Ammon's horn (tissue), 1 donor: ENCODE results near the gene GNS.
"Not testable (repeated sequence)": the region's sequence is repeated elsewhere in the genome, so short reads cannot be mapped to it uniquely, and the experiment has no call there.

Experiments
- DNase-seq: peaks from one replicate; pipeline ENCODE4 v3.0.0-alpha.2; 2016; ENCODE audit warnings: low spot score

The GNS gene

DNA sequence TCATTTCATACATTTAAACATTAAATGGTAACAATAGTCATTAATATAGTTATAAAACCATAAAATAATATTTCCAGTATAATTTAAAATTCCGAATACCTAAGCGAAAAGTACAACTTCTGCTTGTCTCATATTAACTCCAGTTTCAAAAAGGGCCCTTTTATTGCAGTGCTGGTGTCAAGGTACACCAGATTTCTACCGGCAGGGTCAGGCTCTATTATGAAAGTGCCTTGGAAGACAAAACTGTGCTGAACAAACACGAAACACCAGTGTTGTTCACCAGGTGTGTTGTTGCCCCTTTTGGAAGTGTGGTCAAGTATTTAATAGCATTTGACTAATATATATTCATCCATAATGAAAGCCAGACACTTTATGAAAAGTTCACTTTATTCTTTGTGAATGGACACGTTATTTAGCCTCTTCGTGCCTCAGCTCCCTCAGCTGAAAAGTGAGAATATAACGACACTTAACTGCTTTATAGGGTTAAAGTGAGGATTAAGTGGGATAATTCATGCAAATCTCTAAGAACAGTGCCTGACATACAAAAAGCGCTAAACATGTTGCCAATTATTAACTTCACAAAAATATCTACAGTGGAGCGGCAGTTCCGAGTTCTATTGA, 20.3 kb upstream of the GNS start:
- DNase-seq: no peak

DNA sequence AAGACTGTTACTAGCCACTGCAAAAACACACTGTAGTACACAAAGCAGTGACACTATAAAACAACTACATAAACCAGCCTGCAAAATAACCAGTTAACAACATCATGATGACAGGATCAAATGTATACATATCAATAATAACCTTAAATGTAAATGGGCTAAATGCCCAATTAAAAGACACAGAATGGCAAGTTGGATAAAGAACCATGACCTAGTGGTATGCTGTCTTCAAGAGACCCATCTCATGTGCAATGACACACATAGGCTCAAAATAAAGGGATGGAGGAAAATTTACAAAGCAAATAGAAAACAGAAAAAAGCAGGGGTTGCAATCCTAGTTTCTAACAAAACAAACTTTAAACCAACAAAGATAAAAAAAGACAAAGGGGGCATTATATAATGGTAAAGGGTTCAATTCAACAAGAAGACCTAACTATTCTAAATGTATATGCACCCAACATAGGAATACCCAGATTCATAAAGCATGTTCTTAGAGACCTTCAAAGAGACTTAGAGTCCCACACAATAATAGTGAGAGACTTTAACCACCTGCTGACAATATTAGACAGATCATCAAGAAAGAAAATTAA, 16.0 kb upstream of the GNS start:
- not testable (repeated sequence) for DNase-seq

- DNase-seq: no peak
Measured at GRCh38 chr12:64773386-64773785, 14.2 kb upstream of the GNS start.

DNA sequence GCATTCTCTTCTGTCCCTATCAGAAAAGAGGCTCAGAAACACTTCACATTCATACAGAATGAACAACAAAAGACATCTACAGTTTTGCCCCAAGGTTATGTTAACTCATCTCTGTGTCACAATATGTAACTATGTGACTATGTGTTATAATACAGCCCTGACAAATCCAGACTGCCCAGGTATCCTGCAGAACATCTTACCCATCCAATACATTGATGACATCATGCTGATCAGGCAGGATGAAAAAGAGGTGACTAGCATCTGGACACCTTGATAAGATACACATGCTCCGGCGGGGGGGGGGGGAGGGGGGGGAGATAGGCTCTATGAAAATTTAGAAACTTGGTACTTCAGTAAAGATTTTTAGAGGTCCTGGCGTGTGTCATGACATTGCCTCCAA, 8.3 kb upstream of the GNS start:
- no peak for DNase-seq

- DNase-seq: no peak
Measured at GRCh38 chr12:64760808-64761573, 1.8 kb upstream of the GNS start.

DNA sequence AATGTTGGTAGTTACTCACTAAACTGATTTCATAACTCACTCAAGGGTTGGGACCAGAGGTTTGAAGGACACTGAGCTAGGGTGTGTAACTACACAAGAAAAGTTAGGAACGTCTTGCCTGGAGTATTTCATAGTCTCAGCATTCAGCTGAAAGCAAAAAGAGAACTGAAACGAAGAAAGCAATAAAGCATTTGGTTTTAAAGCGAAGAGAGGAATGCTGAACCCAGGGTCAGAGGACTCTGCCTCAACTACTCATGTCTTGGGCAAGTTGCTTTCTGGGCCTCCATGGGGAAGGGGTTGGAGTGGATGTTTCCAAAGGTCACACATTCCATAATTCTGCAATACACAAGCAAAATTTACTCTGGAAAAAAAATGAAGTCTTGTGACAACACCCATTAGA, 1.4 kb downstream of the GNS start:
- DNase-seq: no peak

GRCh38 chr12:64756376-64756775, 2.8 kb downstream of the GNS start:
- DNase-seq: no peak

GRCh38 chr12:64753427-64753826, 5.8 kb downstream of the GNS start:
- no peak for DNase-seq

DNA sequence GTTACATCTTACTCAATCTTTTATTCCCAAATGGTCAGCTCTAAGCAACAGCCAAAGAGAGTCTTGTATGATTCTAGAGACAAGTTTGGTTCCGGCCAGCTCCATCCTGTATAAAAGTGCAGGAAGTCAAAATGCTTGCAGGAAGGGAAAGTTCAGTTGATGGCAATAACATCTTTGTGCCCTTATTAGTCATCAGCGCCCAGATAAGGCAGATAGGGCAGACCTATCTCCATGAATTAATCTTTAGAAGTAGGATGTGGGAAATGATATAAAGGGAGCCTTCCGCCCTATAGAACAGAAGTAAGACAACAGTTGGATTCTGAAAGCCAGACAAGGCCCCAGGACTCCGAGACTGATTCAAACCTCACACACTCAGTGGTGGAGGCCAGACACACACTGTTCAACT, 6.4 kb downstream of the GNS start:
- DNase-seq: no peak

- no peak for DNase-seq
Measured at GRCh38 chr12:64752032-64752431, 7.2 kb downstream of the GNS start.

- no peak for DNase-seq
Measured at GRCh38 chr12:64749461-64750200, 9.6 kb downstream of the GNS start.

DNA sequence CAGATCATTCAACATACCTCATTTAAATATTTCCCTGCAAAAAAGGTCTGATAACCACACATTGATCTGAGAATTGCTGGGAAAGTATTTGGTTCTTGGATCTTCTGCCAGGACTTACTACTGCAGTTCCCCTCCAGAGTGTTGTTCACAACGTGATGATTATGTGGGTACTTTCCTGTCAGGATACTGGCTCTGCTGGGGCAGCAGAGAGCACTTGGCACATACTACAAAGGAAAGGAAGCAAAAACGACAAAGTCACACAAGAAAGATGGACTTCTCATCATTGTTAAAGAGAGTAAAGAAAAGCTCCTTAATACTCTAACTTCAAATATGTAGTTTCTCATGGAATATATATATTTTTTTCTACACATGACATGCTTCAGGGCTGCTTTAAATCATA, 11.5 kb downstream of the GNS start:
- DNase-seq: no peak

GRCh38 chr12:64746663-64747062, 12.5 kb downstream of the GNS start:
- no peak for DNase-seq

GRCh38 chr12:64745980-64746379, 13.2 kb downstream of the GNS start:
- DNase-seq: no peak

DNA sequence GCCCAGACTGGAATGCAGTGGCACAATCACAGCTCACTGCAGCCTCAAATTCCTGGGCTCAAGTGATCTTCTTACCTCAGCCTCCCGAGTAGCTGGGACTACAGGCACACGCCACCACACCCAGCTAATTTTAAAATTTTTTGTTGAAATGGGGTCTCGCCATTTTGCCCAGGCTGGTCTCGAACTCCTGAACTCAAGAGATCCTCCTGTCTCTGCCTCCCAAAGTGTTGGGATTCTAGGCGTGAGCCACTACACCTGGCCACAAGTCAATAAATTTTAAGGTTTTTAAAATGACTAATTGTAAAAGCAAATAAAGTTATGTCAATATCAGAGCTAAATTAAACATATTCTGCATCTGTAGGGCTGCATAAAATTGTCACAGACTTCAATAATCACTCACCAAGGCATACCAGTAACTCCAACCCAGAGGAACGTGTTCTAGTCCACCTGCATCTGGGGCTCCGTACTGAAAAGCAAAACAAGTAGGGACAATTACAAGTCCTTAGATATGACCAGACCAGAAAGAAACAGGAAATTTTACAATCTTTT, 13.9 kb downstream of the GNS start:
- DNase-seq: no peak

GRCh38 chr12:64744422-64745258, 14.6 kb downstream of the GNS start:
- DNase-seq: no peak

GRCh38 chr12:64743206-64743605, 16.0 kb downstream of the GNS start:
- DNase-seq: no peak

DNA sequence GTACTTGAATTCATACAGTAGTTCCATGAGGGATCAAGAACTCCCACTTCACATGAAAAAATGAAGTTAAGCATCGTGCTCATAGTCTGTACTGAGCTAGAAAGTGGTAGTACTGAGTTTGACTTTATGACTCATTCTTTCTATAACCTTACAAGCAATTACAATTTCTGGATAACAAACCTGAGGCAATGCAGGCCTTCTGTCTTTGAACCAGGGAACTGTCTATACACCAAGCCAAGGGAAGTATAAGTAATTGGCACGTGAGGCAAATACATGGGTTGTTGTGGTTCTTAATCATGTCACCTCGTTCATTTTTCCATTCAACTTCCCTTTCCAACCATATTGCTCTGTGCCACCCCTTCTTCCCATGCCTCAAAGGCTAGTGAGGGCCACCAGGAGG, 16.8 kb downstream of the GNS start:
- DNase-seq: no peak

DNA sequence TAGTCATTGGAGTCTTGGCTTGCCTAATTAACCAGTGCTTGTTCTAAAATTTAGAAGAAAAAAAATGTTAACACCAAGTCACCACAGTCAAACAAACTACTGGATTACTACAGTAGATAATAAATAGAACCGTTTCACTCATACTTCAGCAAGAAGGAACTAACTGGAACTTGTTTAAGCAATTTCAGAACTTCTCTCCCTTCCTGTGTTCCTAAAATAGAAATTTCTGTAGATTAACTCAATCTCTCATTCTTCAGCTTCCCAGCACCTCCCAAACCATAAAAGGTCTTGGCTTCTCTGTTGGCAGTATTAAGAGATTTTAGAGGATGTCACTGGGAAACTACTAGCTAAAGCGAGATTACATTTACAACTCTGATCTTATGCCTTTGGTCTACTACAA, 18.6 kb downstream of the GNS start:
- no peak for DNase-seq

DNA sequence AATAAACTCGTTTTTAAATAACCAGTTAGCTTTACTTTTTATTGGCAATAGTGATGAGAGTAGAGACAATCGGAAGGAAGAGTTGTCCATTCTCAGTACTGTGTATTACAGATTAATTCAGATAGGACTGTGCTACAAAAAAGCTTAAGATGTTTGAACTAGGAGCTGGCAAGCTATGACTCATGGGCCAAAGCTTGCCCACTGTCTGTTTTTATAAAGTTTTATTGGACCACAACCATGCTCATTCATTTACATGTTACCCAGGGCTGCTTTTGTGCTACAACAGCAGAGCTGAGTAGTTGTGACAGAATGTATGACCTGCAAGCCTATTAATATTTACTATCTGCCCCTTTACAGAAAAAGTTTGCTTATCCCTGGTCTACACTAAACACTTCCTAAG, 19.4 kb downstream of the GNS start:
- no peak for DNase-seq

DNA sequence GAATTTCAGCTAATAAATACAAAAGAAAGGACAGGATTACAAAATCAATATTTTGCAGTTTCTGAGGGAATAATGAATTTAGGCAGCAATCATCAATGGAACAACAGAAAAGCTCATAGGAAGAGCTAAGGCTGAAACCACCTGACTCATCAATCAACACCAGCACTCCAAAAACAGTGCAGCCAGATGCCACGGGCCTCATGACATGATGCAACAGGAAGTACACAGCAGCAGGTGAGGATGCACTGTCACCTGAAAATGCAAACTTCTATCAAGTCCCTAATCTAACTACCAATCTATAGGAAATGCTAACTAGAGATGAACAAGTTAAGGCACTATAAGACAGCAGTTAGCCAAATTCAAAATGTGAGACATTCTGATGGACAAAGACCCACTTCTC, 21.7 kb downstream of the GNS start:
- DNase-seq: no peak

GRCh38 chr12:64736771-64737170, 22.4 kb downstream of the GNS start:
- no peak for DNase-seq
